UCSD-AML1 (cell line): ENCODE measurements around the gene PPP1R14D.
"Not testable (repeated sequence)": the region's sequence is repeated elsewhere in the genome, so short reads cannot be mapped to it uniquely, and the experiment has no call there.

ENCODE experiments used
- DNase-seq: peaks from one replicate; lab custom pipeline; 2025; ENCODE audit not compliant: unreplicated experiment; lab: John Stamatoyannopoulos, UW

The PPP1R14D gene

GRCh38 chr15:40828447-40829036, at the start of gene PPP1R14D:
PPP1R14D (minus strand) TSS chr15:40828708; CDS start chr15:40828641, 67 bp downstream.
- DNase-seq = no peak

- no peak for DNase-seq
These were observed 49.2 kb upstream of the PPP1R14D start for GRCh38 chr15:40877694-40878093.

DNA sequence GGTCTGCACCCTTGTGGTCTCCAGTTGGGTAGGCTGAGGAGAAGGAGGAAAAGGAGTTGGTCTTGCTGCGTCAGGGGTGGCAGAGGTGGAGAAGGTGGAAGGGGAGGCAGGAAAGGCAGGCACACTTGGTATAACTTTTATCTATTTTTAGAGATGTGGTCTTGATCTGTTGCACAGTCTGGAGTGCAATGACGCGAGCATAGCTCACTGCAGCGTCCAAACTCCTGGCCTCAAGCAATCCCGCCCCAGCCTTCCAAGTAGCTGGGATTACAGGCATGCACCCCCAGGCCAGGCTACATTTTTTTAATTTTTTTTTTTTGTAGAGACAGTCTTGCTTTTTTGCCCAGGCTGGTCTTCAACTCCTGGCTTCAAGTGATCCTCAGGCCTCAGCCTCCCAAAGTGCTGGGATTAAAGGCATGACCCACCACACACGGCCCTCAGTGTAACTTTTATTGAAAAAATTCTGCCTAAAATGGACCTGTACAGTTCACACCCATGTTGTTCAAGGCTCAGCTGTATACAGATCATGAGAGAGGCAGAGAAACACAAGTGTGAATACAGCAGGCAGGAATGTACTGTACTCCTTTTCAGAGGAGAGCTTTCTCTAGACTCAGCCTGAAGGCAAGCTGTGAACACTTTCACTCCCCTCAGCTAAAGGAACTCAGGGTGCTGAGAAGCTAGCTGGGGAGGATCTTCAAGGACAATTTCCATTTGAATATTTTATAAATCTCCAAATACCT, 47.7 kb upstream of the PPP1R14D start:
- DNase-seq = no peak

- peak; percentile 68 for DNase-seq
These were observed 45.4 kb upstream of the PPP1R14D start, which contains the start of gene RHOV for GRCh38 chr15:40873694-40874561. RHOV (minus strand) TSS chr15:40874234; CDS start chr15:40874139, 95 bp downstream.

GRCh38 chr15:40872791-40873693, 44.5 kb upstream of the PPP1R14D start:
- DNase-seq = no peak

GRCh38 chr15:40871749-40872617, 43.5 kb upstream of the PPP1R14D start:
- no peak for DNase-seq

DNA sequence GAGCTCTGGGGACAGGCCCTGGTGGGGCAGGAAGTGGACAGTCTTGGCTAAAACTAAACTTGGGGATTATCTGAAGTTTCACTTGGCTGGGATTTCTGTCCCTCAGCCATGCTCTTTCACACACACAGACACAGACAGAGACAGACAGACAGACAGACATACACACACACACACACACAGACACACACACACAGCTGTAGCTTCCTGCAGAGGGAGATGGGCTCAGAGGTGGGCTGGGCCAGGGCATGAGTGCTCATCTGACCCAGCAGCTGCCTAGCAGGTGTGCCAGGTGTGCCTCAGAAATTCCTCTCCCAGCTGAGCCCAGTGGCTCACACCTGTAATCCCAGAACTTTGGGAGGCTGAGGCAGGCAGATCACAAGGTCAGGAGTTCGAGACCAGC, 42.2 kb upstream of the PPP1R14D start:
- DNase-seq = no peak

- no peak for DNase-seq
These were observed 41.2 kb upstream of the PPP1R14D start for GRCh38 chr15:40869686-40870085.

GRCh38 chr15:40867199-40867598, 38.7 kb upstream of the PPP1R14D start:
- DNase-seq = no peak

- no peak for DNase-seq
These were observed 35.3 kb upstream of the PPP1R14D start for GRCh38 chr15:40863660-40864270.

- DNase-seq = not testable (repeated sequence)
These were observed 32.6 kb upstream of the PPP1R14D start for GRCh38 chr15:40861147-40861546.

GRCh38 chr15:40859206-40859851, 30.8 kb upstream of the PPP1R14D start:
- peak; percentile 81 for DNase-seq

DNA sequence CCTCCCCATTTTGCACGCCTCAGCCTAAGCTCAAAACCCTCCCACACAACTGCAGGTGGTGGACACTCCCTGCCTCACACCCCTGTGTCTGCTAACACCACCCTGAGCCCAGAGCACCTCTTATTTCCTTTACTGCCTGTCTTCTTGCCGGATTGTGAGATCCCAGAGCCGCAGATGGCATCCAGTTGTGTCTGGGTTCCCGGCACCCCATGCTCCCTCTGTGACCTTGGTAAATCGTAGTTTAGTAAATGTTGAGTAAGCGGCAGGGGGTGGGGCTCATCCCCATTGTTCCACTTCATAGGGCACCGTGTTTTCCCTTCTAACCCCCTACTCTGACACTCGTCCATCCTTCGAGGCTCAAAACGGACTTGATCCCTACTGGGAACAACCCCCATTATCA, 30.2 kb upstream of the PPP1R14D start:
- DNase-seq = no peak

DNA sequence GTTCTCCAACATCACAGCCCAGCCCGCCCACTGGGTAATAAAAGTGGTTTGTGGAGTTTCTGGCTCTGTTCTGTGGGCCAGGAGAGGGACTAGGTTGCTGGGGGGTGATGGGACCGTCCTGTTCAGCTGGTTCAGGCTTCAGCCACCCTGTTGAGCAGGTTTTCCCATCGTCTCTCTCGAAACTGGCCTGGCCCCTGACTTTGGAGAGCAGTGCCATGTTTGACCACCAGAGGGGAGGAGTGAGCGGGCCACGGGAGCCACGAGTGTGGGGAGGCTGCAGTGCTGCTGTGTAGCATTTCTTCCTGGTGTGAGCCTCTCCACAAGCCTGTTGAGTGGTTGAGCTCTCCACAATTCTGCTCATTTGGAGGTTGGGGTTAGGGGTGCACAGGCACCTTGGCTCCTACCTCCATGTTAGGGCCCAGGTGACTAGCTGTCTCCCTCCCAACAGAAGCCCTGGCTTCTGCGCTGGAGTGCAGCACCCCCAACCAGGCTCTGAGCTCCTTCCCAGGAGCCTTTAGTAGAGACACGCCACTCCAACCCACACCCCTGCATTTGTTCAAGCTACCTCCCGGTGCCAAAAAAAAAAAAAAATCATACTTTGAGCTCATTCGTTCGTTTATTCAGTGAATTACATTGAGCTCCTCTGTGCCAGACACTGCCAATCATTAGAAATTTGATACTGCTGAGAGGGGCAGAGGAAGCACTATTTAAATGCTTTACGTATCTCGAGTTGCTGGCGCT, 29.3 kb upstream of the PPP1R14D start:
- DNase-seq = peak; percentile 81

GRCh38 chr15:40856746-40857145, 28.2 kb upstream of the PPP1R14D start:
- DNase-seq = no peak

DNA sequence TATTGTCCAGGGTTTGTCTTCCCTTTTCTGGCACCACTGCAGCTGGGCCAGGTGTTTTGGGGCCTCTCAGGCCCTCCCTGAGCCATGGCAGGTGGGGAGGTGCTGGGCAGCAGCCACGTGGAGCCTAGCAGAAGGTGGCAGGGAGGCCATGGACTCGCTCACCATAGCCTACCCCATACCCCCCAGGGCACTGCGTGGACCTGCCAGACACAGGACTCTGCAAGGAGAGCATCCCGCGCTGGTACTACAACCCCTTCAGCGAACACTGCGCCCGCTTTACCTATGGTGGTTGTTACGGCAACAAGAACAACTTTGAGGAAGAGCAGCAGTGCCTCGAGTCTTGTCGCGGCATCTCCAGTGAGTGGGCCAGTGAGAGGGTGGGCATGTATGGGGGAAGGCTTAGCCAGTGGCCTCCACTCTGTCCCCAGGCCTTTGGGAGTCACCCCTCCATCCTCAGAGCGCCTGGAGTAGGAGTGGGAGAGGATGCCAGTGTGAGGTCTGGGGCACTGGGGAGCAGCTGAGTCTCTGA, 27.3 kb upstream of the PPP1R14D start:
- no peak for DNase-seq

DNA sequence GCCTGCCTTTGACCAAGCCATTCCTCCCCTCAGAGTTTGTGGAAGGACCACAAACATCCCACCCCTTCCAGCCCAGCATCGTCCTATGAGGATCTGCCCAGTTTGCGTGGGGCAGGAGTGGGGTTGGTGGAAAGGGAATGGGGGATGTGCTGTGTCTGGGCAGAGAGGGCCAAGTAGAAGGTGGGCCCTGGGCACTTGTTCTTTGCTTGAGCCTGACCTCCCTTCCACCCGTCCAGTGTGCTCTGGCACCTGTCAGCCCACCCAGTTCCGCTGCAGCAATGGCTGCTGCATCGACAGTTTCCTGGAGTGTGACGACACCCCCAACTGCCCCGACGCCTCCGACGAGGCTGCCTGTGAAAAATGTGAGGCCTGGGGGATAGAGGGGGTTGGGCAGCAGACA, 25.7 kb upstream of the PPP1R14D start:
- DNase-seq = no peak
